ENCODE measurements around the gene KIF3A. TPM values are rescaled to one million over a fixed set of nuclear protein-coding genes. Genes with fewer than 3 reads are reported as not detected.

The KIF3A gene
- total RNA-seq, 4 donors from 2014 or later: 2.6 to 15.0 (median 6.3) TPM

- peak in 1 of 2 donors; percentile 49 for DNase-seq (ENCODE audit: low spot score in 2 of 2)
- TF ChIP-seq POLR2A (IDR thresholded peaks at IDR 0.05): no peak
- no peak for TF ChIP-seq EP300 (IDR thresholded peaks at IDR 0.05)
- TF ChIP-seq CTCF (IDR thresholded peaks at IDR 0.05): no peak
- no peak for TF ChIP-seq POLR2AphosphoS5 (IDR thresholded peaks at IDR 0.05)
- Histone ChIP-seq H3K27ac (no peak overlapping the region), H3K27me3 (no peaks in the 10 kb centered on the region), H3K36me3 (no peaks in the 10 kb centered on the region), H3K4me1 (no peaks in the 10 kb centered on the region), H3K9me3 (no peaks in the 10 kb centered on the region), H3K4me3 (no peak overlapping the region)
- 81% methylated on average over 13 of the region's 13 CpGs for WGBS
Measured at GRCh38 chr5:132663771-132664695, 73.3 kb downstream of the KIF3A start.

GRCh38 chr5:132662925-132663770 lies 74.2 kb downstream of the KIF3A start:
- Histone ChIP-seq H3K27me3 (no peaks in the 10 kb centered on the region), H3K4me3 (no peak overlapping the region), H3K36me3 (no peaks in the 10 kb centered on the region), H3K9me3 (no peaks in the 10 kb centered on the region), H3K27ac (no peak overlapping the region), H3K4me1 (no peaks in the 10 kb centered on the region)
- no peak for DNase-seq (ENCODE audit: low spot score in 2 of 2)
- TF ChIP-seq EP300 (IDR thresholded peaks at IDR 0.05): no peak
- no peak for TF ChIP-seq CTCF (IDR thresholded peaks at IDR 0.05)
- no peak for TF ChIP-seq POLR2A (IDR thresholded peaks at IDR 0.05)
- TF ChIP-seq POLR2AphosphoS5 (IDR thresholded peaks at IDR 0.05): no peak
- 79% methylated on average over 22 of the region's 25 CpGs for WGBS

- Histone ChIP-seq H3K27ac (no peak overlapping the region), H3K4me1 (no peaks in the 10 kb centered on the region), H3K36me3 (no peaks in the 10 kb centered on the region), H3K4me3 (no peak overlapping the region), H3K27me3 (peaks cover 2% of the 10 kb centered on the region), H3K9me3 (no peaks in the 10 kb centered on the region)
- TF ChIP-seq POLR2AphosphoS5 (IDR thresholded peaks at IDR 0.05): no peak
- TF ChIP-seq CTCF (IDR thresholded peaks at IDR 0.05): no peak
- TF ChIP-seq EP300 (IDR thresholded peaks at IDR 0.05): no peak
- no peak for TF ChIP-seq POLR2A (IDR thresholded peaks at IDR 0.05)
- WGBS: 98% methylated on average over 9 of the region's 9 CpGs
- no peak for DNase-seq (ENCODE audit: low spot score in 2 of 2)
Measured at GRCh38 chr5:132662004-132662401, 75.3 kb downstream of the KIF3A start.

GRCh38 chr5:132661231-132662003 lies 75.9 kb downstream of the KIF3A start:
- TF ChIP-seq POLR2AphosphoS5 (IDR thresholded peaks at IDR 0.05) (no peak), EP300 (IDR thresholded peaks at IDR 0.05) (no peak), CTCF (IDR thresholded peaks at IDR 0.05) (no peak), POLR2A (IDR thresholded peaks at IDR 0.05) (no peak)
- no peak overlapping the region for H3K27ac ChIP-seq
- WGBS: 82% methylated on average over 8 of the region's 12 CpGs
- no peak for DNase-seq (ENCODE audit: low spot score in 2 of 2)
- no peak overlapping the region for H3K4me3 ChIP-seq
- no peaks in the 10 kb centered on the region for H3K36me3 ChIP-seq
- H3K4me1 ChIP-seq: peaks cover 6% of the 10 kb centered on the region
- peaks cover 7% of the 10 kb centered on the region for H3K27me3 ChIP-seq
- H3K9me3 ChIP-seq: no peaks in the 10 kb centered on the region
